Activated T-cell treated with anti-CD3 and anti-CD28 coated beads for 4 hours (primary cell): Measurements from ENCODE around the gene BRAF.
"Not testable (repeated sequence)": the region's sequence is repeated elsewhere in the genome, so short reads cannot be mapped to it uniquely, and the experiment has no call there.

Source experiments
- DNase-seq: peaks from one replicate; pipeline ENCODE4 v3.0.0-alpha.2; 2020

Gene BRAF

DNA sequence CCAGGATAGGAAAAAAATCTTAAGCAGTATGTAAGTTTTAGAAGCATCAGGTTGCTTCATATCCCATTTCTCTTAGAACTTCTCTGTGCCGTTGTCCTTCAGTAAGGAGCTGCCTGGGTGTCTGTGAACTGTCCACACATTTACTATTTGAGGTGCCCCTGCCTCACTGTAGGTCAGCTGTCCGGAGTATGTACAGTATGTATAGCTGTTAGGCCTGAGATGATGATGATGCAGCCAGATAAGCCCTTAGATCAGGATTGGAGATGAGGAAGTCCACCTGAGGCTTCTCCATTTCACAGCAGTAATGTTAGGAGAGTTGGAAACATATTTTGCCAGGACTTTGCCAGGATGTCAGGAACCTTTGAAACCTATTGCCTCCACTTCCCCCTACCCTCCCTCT is 220.5 kb downstream of the BRAF start:
- DNase-seq, result no peak

DNA sequence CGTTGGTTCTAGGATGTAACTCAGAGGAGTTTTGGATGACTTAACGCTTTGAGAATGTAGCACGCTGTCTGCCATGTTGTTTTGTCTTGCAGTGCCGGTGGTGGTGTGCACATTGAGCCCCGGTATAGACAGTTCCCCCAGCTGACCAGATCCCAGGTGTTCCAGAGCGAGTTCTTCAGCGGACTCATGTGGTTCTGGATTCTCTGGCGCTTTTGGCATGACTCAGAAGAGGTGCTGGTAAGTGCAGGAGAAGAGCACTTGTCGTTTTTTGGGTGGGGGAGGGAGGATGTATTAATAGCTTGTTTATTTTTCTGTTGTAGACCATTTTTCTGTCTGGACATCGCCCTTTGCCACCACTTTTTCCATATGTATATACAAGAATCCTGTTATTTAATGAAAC is 222.0 kb downstream of the BRAF start:
- no peak for DNase-seq

DNA sequence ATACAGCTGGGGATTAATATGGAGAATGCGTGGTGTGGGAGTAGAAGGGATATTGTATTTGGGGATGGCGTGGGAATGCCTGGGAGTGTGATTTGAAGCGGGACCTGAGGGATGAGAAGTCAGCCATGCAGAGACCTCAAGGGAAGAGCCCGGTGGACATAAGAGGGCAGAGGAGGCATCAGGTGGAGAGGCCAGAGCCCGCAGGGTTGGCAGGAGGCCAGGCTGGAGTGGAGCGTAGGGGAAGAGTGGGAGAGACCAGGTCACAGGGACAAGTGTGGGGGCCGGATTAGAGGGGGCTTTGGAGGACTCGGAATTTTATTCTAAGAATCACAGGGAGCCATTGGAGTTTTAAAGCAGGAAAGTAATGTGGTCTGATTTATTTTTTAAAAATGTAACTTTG is 226.3 kb downstream of the BRAF start:
- no peak for DNase-seq

DNA sequence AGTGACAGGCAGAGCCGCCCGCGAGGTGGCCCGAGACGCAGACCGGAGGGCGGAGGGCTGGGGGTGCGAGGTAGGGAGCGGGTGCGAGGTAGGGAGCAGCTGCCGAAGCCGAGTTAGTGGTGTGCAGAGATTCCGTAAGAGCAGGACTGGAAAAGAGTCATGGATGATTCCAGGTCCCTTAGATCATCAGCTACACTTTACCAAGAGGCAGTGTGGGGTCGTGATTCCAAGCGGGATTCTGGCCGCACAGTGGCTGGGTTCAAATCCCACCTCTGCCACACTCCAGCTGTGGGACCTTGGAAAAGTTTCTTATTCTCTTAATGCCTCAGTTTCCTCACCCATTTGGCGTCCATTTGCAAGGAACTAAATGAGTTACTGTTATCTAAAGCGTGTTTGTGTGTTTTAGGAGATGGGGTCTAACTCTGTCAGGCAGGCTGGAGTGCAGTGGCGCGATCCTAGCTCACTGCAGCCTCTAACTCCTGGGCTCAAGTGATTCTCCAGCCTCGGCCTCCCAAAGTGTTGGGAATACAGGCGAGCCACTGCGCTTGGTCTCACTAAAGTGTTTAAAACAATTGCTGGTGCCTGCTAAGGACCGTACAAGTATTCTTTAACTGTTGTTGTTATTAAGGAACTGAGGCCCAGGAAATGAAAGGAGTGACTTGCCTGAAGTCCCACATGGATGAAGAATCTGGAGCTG is 227.1 kb downstream of the BRAF start:
- no peak for DNase-seq

DNA sequence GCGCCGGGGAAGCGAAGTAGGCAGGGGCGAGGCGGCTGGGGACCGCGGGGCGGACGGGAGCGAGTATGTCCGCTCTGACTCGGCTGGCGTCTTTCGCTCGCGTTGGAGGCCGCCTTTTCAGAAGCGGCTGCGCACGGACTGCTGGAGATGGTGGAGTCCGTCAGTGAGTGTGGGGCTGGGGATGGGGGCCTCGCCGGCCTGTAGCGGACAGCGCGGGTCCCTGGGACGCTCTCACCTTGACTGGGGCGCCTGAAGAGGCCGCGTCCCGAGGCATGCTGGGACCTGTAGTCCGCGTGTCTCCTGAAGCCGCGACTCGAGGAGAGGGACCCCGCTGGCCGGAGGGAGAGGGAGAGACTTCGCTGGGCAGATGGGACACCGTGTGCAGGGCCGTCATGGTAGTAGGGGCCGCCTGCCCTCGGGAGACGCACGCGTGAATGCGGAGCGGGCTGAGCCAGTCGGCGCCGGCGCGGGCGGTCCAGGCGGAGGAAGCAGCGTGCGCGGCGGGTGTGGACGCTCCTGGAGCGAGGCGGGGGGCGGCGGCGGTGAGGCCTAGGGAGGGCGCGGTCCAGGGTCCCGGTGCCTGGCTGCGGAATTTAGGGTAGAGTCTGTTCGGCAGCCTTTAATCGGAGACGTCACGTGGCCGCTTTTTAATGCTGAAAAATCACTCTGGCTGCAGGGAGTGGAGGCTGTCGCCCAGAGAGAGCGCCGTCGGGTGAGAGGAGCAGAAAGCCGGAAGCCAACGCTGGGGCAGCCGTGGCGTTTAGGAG is 227.9 kb downstream of the BRAF start, which contains the start of gene NDUFB2:
Gene NDUFB2, plus strand, starts transcription at position 29 of the 767 bp plus-strand sequence. Its CDS starts 37 bp downstream, at position 66.
- DNase-seq, result no peak

DNA sequence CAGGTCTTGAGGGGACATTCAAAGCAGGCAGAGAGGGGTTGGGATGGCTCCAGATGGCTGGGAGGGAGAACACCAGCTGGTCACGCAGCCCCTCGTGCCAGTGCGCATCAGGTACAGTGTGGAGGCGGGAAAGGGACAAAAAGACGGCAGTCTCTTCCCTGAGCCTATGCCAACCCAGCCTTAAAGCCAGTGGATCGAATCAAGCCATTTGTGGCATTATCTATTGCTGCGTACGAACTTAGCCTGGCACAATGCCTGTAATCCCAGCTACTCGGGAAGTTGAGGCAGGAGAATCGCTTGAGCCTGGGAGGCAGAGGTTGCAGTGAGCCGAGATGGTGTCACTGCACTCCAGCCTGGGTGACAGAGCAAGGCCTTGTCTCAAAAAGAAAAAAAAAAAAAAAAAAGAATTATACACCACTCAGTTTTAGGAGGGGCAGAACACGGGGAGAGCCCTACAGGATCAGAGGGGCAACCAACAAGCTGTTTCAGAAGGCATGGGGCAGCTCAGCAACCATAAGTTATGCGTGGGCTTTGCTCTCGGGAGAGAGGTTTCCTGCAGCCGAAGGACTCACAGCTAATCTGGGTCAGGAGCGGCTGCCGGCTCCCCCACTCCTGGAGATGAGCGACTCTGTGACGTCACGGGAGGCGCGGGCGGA is 228.6 kb downstream of the BRAF start:
- DNase-seq, result peak; percentile 92

DNA sequence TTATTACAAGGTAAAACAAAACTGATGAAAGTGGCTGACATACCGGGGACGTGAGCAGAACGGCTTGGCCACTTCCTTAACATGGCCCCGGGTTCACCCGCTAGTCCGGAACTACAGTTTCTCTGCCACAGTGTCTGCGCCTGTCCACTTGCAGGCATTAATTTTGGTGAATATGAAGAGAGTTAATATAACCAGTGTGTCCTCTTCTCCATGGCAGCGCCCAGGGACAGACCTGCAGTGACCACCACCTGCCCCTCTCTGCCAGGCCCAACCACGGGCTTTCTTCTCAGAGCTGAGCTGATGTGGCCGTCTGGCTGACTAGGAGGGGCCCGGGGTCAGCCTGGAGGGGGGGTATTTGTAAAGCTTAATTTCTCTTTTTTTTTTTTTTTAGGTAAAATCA is 229.3 kb downstream of the BRAF start:
- DNase-seq, result no peak

DNA sequence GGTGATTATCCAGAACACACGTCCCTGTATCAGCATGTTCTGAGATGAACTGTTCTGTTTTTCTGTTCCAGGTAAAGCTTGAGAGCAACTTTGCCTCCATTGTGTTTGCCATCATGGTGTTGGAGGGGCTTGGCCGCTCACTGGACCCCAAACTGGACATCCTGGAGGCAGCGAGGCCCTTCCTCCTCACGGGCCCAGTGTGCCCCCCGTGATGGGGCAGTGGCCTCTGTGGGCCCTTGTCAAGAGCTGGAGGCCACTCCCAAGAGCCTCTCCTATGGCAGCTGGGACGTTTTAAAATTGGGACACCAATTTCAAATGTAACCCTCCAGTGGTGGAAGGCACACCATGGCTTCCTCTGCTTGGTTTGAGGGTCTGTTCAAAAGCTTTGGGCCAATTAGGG is 230.1 kb downstream of the BRAF start:
- DNase-seq, result no peak

DNA sequence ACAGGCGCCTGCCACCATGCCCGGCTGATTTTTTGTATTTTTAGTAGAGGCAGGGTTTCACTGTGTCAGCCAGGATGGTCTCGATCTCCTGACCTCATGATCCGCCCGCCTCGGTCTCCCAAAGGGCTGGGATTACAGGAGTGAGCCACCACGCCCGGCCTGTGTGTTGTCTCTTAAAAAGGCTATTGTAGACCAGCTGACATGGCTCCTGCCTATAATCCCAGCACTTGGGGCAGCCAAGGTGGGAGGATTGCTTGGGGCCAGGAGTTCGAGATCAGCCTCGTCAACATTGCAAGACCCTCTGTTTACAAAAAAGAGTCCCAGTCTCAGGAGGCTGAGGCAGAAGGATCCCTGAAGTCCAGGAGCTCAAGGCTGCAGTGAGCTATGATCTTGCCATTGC is 230.9 kb downstream of the BRAF start:
- DNase-seq, result not testable (repeated sequence)

DNA sequence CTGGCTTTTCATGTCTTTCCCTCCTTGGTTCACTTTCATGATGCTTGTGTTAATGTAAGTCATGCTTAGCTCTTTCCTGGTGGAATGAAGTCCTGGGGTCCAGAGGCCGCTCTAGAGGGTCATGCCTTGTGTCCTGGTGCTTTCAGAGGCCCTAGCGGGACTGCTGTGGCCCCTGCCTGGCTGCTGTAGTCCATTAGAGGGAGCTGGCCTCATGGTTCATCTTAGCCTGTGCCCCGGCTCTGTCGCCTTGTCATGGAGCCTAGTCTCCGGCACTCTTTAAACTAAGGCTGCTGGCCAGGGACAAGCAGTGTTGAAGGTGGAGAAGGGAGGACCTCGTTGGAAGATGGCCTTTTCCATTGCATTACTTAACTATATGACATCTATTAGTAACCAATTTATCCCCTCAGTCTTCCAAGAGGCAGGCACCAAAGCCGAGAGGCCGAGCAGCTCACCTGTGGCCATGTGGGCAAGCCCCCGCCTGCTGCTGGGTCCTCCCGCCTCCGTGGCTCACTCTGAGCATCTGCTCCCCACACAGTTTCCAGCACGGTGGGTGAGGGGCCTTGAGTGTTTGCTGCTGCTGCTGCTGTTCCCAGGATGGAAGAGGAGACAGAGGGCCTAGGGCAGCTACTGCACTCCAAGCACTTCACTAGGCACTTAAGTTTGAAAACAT is 233.2 kb downstream of the BRAF start:
- DNase-seq, result no peak

DNA sequence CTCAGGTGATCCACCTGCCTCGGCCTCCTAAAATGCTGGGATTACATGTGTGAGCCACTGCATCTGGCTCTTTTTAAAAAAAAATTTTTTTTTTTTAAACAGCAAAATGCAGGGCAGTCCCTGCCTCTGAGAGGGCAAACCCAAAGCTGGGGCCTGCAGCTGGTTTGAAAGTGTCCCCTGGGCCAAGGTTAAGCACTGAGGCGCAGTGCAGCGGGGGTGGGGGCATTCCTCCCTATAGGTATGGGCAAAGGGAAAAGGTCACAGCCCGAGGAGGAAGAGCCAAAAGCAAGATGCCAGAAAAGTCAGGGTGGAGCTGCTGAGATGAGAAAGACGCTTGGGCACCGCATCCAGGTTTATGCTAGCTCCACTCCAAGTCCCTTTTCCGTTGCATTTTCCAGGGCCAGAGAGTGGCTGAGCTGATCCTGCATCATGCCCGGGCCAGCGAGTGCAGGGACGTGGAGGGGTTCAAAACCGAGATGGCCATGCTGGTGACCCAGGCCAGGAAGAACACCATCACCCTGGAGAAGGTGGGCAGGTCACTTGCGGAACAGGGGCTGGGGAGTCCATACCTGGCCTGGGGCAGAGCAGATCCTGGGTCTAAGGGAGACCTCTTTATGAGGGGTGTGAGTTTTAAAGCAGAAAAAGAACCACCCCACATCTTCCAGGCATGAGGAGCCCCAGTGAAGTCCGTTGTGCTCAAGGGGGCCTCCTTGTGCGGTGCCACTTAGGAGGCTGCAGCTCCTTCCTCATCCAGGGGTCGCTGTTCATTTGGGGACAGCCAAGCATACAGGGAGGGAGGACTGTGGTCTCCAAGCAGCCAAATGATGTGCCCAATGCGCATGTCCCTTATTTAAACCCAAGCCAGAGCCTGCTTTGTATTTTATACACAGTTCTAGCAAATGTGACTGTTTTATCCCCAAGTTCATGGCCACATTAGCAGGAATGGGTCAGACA is 235.3 kb downstream of the BRAF start:
- no peak for DNase-seq

DNA sequence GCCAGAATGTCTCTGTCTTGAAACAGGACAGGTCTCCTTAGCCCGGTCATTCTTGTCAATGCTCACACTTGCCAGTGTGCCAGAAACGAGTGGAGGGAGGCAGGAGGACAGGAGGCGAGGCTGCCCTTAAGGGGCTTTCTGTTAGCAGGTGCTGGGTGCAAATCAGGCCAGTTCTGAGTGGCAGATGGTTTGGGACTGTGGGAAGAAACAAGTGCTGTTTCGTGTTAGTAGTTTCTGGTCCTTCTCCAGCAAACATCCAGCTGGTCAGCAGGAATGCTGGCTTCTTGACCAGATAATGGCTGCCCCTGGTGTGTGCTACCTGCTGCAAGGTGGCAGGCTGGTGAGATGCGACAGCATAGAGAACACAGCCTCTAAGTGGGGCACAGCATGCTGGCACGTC is 236.4 kb downstream of the BRAF start:
- DNase-seq, result no peak

DNA sequence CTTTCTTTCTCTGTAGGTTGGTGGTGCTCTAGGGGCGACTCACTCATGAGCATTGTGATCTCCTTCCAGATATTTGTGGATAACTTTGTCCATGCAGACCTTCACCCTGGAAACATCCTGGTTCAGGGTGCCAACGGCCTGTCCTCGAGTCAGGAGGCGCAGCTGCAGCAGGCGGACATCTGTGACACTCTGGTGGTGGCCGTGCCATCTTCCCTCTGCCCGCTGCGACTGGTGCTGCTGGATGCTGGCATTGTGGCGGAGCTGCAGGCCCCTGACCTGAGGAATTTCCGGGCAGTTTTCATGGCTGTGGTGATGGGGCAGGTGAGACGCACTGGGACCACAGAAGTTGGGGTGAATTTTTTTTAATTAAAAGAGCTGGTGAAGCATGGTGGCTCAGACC is 237.8 kb downstream of the BRAF start:
- DNase-seq, result no peak

DNA sequence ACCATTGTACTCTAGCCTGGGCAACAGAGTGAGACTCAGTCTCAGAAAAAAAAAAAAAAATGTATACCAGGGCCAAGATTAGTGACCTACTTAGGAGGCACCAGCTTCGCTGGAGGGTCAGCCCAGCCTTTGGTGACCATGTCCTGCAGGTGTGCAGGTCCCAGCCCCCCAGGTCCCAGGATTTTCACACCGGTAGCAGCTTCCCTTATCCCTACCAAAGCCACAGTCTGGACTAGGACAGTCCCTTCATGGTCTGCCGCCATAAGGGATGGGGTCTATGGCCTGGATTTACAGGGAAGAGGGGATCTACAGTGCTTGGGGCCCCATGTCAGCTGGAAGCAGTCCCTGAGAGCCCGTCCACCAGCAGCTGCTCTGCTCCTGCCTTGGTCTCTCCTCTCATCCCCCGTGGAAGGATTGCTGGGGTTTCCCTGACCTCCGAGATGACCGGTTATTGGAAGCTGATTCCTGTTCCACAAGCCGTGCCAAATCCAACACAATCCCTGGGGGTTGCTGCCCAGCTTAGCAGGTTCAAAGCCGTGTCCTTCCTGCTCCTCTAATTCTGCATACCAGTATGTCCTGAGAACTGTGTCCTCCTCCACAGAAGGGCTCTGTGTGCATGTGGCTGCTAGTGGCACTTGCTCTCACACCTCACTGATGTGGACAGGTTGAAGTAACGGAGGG is 239.2 kb downstream of the BRAF start:
- DNase-seq, result no peak

DNA sequence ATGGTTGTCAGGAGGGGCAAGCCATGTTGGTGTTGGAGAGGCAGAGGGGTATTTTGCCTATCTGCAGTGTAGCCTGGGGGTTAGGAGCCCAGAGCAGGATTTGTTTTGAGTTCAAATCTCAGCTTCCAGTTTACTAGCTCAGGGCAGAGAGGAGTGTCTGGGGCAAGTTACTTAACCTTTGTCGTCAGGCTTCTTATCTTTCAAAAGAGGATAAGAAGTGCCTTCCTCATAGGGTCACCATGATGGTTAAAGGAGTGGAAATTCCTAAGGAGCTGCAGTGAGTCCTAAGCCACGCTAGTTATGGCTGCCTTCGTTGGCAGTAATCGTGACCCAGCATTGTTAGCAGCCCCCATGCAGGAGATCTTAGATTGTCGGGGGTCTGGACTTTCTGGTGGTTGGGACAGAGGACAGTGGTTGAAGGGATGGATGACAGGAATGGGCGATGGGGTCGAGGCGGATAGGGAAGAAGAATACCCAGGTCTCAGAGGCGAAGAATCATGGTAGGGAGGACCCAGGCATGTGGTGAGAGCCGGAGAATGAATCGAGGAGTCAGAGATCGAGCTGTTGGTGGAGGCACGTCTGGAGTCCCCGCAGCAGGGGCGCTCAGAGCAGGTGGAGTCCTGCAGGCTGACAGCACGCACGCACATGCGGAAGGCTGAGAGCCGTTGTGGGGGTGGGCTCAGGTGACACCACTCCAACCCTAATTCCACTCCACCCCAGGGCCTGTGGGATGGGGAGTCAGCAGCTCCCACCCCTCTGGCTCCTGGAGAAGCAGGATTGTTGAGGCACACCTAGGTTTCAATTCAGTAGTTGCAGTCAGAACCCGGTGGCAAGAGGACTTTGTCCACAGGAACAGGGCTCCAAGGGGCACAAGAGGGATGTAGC is 240.4 kb downstream of the BRAF start:
- no peak for DNase-seq

DNA sequence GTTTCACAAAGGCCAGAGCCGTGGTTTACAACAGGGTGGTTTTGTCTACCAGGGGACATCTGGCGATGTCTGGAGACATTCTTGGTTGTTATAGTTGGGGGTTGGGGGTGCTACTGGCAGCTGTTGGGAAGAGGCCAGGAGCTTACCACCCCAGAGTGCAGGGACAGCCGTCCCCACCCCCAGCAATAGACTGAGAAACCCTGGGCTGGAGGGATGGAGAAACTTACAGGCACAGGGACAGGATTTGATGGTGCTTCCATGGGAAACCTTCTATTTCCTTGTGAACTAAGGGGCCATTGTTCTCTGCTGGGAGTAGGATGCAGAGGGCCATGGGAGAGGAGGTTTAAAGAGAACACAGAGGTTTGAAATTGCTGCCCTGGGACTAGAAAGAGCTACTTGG is 241.1 kb downstream of the BRAF start:
- DNase-seq, result no peak

DNA sequence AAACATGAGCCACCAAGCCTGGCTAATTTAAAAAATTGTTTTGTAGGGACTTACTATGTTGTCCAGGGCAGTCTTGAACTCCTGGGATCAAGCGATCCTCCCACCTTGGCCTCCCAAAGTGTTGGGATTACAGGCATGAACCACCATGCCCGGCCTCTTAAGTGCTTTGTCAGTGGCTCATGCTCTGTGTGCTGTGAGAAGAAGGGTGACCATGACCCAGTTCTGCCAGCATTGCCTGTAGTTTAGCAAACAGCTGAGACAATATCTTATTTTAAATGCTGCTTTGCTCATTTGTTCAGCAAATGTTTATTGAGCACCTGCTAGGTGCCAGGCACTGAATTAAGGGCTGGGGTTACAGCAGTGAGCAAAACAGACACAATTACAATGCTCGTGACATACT is 243.0 kb downstream of the BRAF start:
- DNase-seq, result no peak

DNA sequence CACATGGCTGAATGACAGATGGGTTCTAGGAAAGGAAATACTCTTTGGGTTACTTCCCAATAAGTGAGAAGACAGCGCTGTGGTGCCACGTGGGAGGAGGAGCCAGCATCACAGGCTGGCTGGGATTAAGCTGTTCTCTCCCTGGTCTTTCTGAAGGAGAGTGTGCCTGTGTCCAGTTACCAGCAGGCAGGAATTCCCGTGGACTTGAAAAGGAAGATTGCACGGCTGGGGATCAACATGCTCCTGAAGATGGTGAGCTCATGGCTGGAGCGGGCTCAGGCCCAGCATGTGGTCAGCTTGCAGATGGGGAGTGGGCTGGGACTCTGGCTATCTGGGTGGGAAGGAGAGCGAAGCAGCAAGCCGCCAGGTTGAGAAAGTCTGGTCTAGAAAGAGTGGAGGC is 243.8 kb downstream of the BRAF start:
- no peak for DNase-seq

DNA sequence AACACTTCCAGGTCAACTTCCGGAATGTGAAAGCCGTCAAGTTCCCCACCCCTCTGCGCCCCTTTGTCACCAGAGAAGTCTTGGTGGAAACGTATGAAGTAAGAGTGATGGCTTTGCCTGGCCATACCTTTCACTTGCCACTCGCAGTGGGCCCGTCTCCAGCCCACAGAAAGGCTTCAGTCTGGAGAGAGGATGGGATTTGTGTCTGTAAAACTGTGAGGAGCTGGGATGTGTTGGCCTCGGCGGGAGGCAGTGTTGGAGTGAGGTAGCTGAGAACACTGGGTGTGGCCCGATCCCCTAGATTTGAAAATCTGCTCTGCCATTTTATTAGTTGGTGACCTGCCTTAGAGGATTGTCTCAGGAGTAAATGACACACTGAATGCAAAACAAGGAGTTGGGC is 245.5 kb downstream of the BRAF start:
- no peak for DNase-seq

DNA sequence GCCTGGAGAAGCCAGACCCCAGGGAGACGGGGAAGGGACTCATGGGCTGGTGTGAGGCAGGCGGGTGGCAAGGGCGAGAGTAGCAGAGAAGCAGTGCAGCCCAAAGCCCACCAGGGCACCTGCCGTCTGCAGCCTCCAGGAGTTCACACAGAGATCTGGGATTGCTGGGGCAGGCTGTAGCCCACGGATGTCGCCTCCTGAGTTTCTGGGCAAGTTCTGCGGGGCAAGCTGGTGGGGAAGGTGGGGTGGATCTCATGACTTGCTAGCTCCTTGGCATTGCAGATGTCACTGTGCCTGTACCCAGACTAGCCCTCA is 246.0 kb downstream of the BRAF start:
- DNase-seq, result no peak
